HG03460 (cell line): Measurements from ENCODE around the gene GATD1.
A peak's percentile ranks its signal among the peaks of the same experiment; 100 is the strongest.

Source experiments
- ATAC-seq: cut with Tn5 transposase; IDR thresholded peaks from one replicate; pipeline ENCODE4 v1.9.1; 2021; ENCODE audit not compliant: unreplicated experiment

GATD1 gene

GRCh38 chr11:779955-780532 is 2.8 kb upstream of the GATD1 start:
- ATAC-seq: no peak

GRCh38 chr11:778976-779954 is 2.0 kb upstream of the GATD1 start:
- no peak for ATAC-seq

- ATAC-seq: peak; percentile 25
Measured at GRCh38 chr11:776561-777287, 563 bp downstream of the GATD1 start.

- ATAC-seq: no peak
Measured at GRCh38 chr11:776263-776560, 1.1 kb downstream of the GATD1 start.

- no peak for ATAC-seq
Measured at GRCh38 chr11:774873-775592, 2.3 kb downstream of the GATD1 start.

- no peak for ATAC-seq
Measured at GRCh38 chr11:773830-774229, 3.5 kb downstream of the GATD1 start.

- no peak for ATAC-seq
Measured at GRCh38 chr11:773425-773824, 3.9 kb downstream of the GATD1 start.

GRCh38 chr11:772429-773390 is 4.6 kb downstream of the GATD1 start:
- ATAC-seq: no peak

- ATAC-seq: no peak
Measured at GRCh38 chr11:771617-772204, 5.6 kb downstream of the GATD1 start.

GRCh38 chr11:770642-771616 is 6.4 kb downstream of the GATD1 start:
- no peak for ATAC-seq

- ATAC-seq: no peak
Measured at GRCh38 chr11:769887-770641, 7.2 kb downstream of the GATD1 start.

- ATAC-seq: no peak
Measured at GRCh38 chr11:767238-767637, 10.0 kb downstream of the GATD1 start.

- ATAC-seq: no peak
Measured at GRCh38 chr11:766936-767210, 10.4 kb downstream of the GATD1 start.

- ATAC-seq: no peak
Measured at GRCh38 chr11:766106-766935, 11.0 kb downstream of the GATD1 start.

GRCh38 chr11:765802-766091 is 11.5 kb downstream of the GATD1 start:
- no peak for ATAC-seq

- no peak for ATAC-seq
Measured at GRCh38 chr11:765025-765801, 12.1 kb downstream of the GATD1 start.
